Uterus (tissue), 4 donors: Measurements from ENCODE around the gene PDK3. TPM values are rescaled to one million over a fixed set of nuclear protein-coding genes. Genes with fewer than 3 reads are reported as not detected.

Experiments
- DNase-seq, 2 donors: peaks; one replicate each; pipeline ENCODE4 v3.0.0-alpha.2; 2019 to 2020
- H3K27ac ChIP-seq, 2 donors: fragments of 200-600 bp; sonication (generic); 1 replicate in 1 of 2; 2 replicates in 1 of 2; pipeline ENCODE4 v1.5.1; 2016 to 2018
- H3K27me3 ChIP-seq, 2 donors: fragments of 200-600 bp; sonication (generic); one replicate each; pipeline ENCODE4 v1.5.1; 2018 to 2019; ENCODE audit warnings: control low read depth in 1 of 2
- H3K36me3 ChIP-seq, 2 donors: fragments of 200-600 bp; sonication (generic); one replicate each; pipeline ENCODE4 v1.5.1; 2019; ENCODE audit warnings: control low read depth in 1 of 2
- H3K4me1 ChIP-seq, 2 donors: fragments of 200-600 bp; sonication (generic); one replicate each; pipeline ENCODE4 v1.5.1; 2018 to 2019; ENCODE audit warnings: control low read depth in 1 of 2
- H3K4me3 ChIP-seq, 2 donors: fragments of 200-600 bp; sonication (generic); 1 replicate in 1 of 2; 2 replicates in 1 of 2; pipeline ENCODE4 v1.5.1; 2018 to 2019; ENCODE audit warnings: mild to moderate bottlenecking in 1 of 2
- H3K9me3 ChIP-seq, 2 donors: fragments of 200-600 bp; sonication (generic); one replicate each; pipeline ENCODE4 v1.5.1; 2019; ENCODE audit warnings: control low read depth in 1 of 2
- CTCF ChIP-seq, 4 experiments: fragments of 200-600 bp in 2 of 4; fragments of 450-650 bp in 2 of 4; sonication (generic) in 2 of 4; IDR thresholded peaks; one replicate each; pipeline ENCODE4 v1.5.1; 2016 to 2019; ENCODE audit warnings: antibody characterized with exemption in 4 of 4, mild to moderate bottlenecking in 2 of 4, moderate library complexity in 1 of 4
- POLR2A ChIP-seq, 2 donors: fragments of 450-650 bp; IDR thresholded peaks; one replicate each; pipeline ENCODE4 v1.6.1; 2016; ENCODE audit warnings: antibody characterized with exemption in 2 of 2, mild to moderate bottlenecking in 1 of 2, moderate library complexity in 1 of 2
- intact Hi-C: fragments of 100-400 bp; cut with DNase I; formaldehyde crosslinking; loops from one replicate; pipeline ENCODE4 v1.15.1; 2023; ENCODE audit warnings: low total_unique reads
- small RNA-seq: library from RNA; depleted of rRNA; stranded (forward); fragments of <200 nt; gene quantifications from one replicate; pipeline ENCODE3, GENCODE V24; 2016
- total RNA-seq, 4 donors: library from RNA; depleted of rRNA in 3 of 4; stranded (reverse); fragments of >200 nt in 3 of 4; gene quantifications; one replicate each; pipeline versions ENCODE4 v1.1.0 to v1.2.4, GENCODE V29; 2014 to 2023
- donor health status: DM: yes; HTN: yes; CAD: no.

Gene PDK3
- total RNA-seq, 4 donors from 2014 or later: 9.5 to 23.4 (median 17.7) TPM

GRCh38 chrX:24567169-24567568 lies 102.1 kb downstream of the PDK3 start:
- TF ChIP-seq POLR2A (IDR thresholded peaks at IDR 0.05) (no peak), CTCF (IDR thresholded peaks at IDR 0.05) (no peak)
- no peaks in the 10 kb centered on the region for H3K27me3 ChIP-seq
- H3K27ac ChIP-seq: no peak overlapping the region
- intact Hi-C loops: no loop called here
- DNase-seq: no peak
- H3K9me3 ChIP-seq: no peaks in the 10 kb centered on the region
- H3K4me3 ChIP-seq: no peak overlapping the region
- H3K36me3 ChIP-seq: no peaks in the 10 kb centered on the region
- no peaks in the 10 kb centered on the region for H3K4me1 ChIP-seq

DNA sequence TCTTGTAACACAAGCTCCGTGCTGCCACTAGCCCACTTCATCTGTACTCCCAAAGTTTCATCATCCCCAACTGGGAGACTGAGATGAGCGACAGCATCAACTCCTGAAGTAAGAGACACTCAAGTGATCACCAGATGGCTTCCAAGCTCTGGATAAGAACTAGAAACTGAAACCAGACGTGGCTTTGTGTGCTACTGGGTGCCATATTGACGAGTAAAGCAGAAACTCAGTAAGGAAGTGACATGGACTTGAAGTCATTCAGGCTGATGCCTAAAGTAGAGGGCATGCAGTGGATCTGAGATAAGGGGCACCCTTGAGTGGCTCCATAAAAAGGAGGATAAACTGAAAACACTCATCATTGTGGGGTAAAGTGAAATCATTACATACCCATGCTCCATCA lies 109.7 kb downstream of the PDK3 start:
- Histone ChIP-seq H3K4me1 (no peaks in the 10 kb centered on the region), H3K4me3 (no peak overlapping the region), H3K27ac (no peak overlapping the region), H3K9me3 (no peaks in the 10 kb centered on the region), H3K27me3 (no peaks in the 10 kb centered on the region), H3K36me3 (no peaks in the 10 kb centered on the region)
- no peak for TF ChIP-seq POLR2A (IDR thresholded peaks at IDR 0.05)
- DNase-seq: no peak
- intact Hi-C loops: no loop called here

- no peak overlapping the region for H3K27ac ChIP-seq
- no peaks in the 10 kb centered on the region for H3K36me3 ChIP-seq
- DNase-seq: no peak
- H3K27me3 ChIP-seq: no peaks in the 10 kb centered on the region
- no peak overlapping the region for H3K4me3 ChIP-seq
- TF ChIP-seq POLR2A (IDR thresholded peaks at IDR 0.05) (no peak), CTCF (IDR thresholded peaks at IDR 0.05) (no peak)
- intact Hi-C loops: no loop called here
- no peaks in the 10 kb centered on the region for H3K4me1 ChIP-seq
- H3K9me3 ChIP-seq: no peaks in the 10 kb centered on the region
Observed at GRCh38 chrX:24575496-24575895, 110.4 kb downstream of the PDK3 start.

DNA sequence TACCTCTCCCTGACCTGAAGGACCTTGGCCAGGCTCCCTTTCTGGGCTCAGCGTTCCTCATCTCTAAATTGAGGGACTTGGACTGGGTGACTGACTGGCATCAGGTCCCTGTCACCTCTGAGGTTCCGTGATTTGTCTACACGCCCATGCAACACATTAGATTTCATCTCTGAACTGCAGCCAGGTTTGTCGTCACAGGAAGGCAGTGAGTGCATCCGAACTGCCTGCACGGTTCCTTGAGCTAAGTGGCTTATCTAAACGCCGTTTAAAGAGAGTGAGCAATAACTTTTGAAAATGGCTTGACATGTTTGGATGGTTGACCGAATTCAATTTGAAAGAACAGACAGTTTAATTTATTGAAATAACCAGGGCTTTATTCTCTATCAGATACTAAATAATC lies 112.0 kb downstream of the PDK3 start:
- no peak for DNase-seq
- Histone ChIP-seq H3K36me3 (no peaks in the 10 kb centered on the region), H3K27ac (no peak overlapping the region), H3K4me1 (no peaks in the 10 kb centered on the region), H3K9me3 (no peaks in the 10 kb centered on the region), H3K4me3 (no peak overlapping the region), H3K27me3 (no peaks in the 10 kb centered on the region)
- intact Hi-C loops: no loop called here
- TF ChIP-seq POLR2A (IDR thresholded peaks at IDR 0.05) (no peak), CTCF (IDR thresholded peaks at IDR 0.05) (no peak)

Small RNA genes lying within 50 kb of the gene (small RNA-seq; reads per million reads assigned to genes)
- not detected for gene SNRPEP9

Other genes with a start within 250 kb of the PDK3 start
- 1 to 10 TPM in 1 of 4 donors, not detected in 3; 1.2 TPM for gene SUPT20HL2, start 151.2 kb upstream of the PDK3 start, total RNA-seq
- 1 to 10 TPM in 1 of 4 donors, not detected in 3; 1.6 TPM for gene SUPT20HL1, start 104.6 kb upstream of the PDK3 start, total RNA-seq
- gene PCYT1B, start 182.1 kb downstream of the PDK3 start, total RNA-seq: 1 to 10 TPM in 2 of 4 donors, not detected in 2; 2.0 to 7.8 TPM
- gene POLA1, start 228.6 kb downstream of the PDK3 start, total RNA-seq: 10 to 100 TPM; 11.8 to 78.2 (median 26.3) TPM